ENCODE measurements around the gene CTIF. TPM values are rescaled to one million over a fixed set of nuclear protein-coding genes. Genes with fewer than 3 reads are reported as not detected.

The CTIF gene
- total RNA-seq, 4 donors from 2014 or later = 14.1 to 78.2 (median 18.4) TPM

DNA sequence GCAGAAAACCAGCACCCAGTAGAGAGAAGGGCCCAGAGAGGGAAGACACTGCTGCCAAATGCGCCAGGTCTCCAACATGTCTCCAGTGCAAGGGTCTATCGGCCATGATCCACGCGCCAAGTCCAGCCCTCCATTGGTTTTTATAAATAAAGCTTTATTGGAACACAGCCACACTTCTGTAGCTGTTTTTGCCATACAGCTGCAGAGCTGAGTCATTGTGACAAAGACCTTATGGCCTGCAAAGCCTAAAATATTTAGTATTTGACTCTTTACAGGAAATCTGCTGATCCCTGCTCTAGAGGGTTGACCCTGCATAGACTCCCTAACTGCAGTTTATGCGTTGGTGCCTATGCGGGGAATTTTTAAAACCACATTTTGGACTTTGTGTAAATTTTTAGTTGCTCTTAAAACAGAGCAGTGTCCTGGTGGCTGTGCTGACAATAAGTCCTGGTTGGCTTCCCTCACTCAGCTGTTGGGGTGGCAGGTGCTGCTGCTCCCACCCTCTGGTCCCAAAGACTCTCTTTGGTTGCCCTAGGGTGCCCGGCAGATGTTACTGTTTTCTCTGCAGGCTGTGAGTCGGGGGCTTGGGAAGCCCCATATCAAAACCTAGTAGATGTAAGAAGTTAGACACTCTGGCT lies 154.9 kb downstream of the CTIF start:
- DNase-seq = no peak
- 90 to 97% methylated on average over 5 to 8 of the region's 8 CpGs for WGBS, 2 donors (ENCODE audit: low coverage in 1 of 2)
- Histone ChIP-seq H3K36me3 (no peaks in the 10 kb centered on the region), H3K9me3 (no peaks in the 10 kb centered on the region), H3K27ac (no peak overlapping the region), H3K27me3 (no peaks in the 10 kb centered on the region), H3K4me3 (no peak overlapping the region), H3K4me1 (no peaks in the 10 kb centered on the region)
- intact Hi-C loops (cut with DNase I; ENCODE audit: low total_unique reads) = no loop called here
- in situ Hi-C loops (cut with MboI; ENCODE audit: low pct_ligation_motif_present in 1 of 4, low pct_unique_long_range_greater_than_20kb in 1 of 4, low sequenced_read_pairs in 3 of 4) = loop anchor here in 3 of 4 donors (25.0 kb wide), 3 partner anchors 219 to 744 kb away; no protein-coding TSS in a partner anchor
- no peak for TF ChIP-seq POLR2A (IDR thresholded peaks at IDR 0.05)

DNA sequence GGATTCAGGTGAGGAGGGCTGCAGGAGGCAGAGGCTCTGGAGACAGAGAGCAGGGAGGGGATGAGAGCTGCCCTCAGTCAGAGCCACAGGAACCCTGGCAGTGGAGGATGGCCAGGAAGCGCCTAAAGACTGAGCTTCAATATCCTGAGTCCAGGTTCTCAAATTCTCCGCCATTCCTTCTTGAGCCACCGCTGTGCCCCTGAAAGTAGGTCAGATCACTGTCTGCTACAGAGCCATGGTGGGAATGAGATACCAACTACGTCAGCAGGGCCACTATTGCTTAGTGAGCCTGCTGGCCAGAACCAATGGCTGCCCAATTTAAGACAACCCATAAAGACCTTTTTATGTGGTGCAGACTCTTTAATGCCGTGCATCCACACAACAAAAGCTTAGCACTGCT lies 155.5 kb downstream of the CTIF start:
- in situ Hi-C loops (cut with MboI; ENCODE audit: low pct_ligation_motif_present in 1 of 4, low pct_unique_long_range_greater_than_20kb in 1 of 4, low sequenced_read_pairs in 3 of 4) (loop anchor here in 3 of 4 donors (25.0 kb wide), 3 partner anchors 218 to 743 kb away; no protein-coding TSS in a partner anchor), intact Hi-C loops (cut with DNase I; ENCODE audit: low total_unique reads) (no loop called here)
- Histone ChIP-seq H3K9me3 (no peaks in the 10 kb centered on the region), H3K4me3 (no peak overlapping the region), H3K27me3 (no peaks in the 10 kb centered on the region), H3K36me3 (no peaks in the 10 kb centered on the region), H3K4me1 (no peaks in the 10 kb centered on the region), H3K27ac (no peak overlapping the region)
- WGBS, 2 donors (ENCODE audit: low coverage in 1 of 2) = 95 to 100% methylated on average over 1 to 5 of the region's 5 CpGs
- TF ChIP-seq POLR2A (IDR thresholded peaks at IDR 0.05) (no peak), POLR2AphosphoS5 (IDR thresholded peaks at IDR 0.05) (no peak), EP300 (IDR thresholded peaks at IDR 0.05; ENCODE audit: low read depth) (no peak)
- TF ChIP-seq, protein P1, sequence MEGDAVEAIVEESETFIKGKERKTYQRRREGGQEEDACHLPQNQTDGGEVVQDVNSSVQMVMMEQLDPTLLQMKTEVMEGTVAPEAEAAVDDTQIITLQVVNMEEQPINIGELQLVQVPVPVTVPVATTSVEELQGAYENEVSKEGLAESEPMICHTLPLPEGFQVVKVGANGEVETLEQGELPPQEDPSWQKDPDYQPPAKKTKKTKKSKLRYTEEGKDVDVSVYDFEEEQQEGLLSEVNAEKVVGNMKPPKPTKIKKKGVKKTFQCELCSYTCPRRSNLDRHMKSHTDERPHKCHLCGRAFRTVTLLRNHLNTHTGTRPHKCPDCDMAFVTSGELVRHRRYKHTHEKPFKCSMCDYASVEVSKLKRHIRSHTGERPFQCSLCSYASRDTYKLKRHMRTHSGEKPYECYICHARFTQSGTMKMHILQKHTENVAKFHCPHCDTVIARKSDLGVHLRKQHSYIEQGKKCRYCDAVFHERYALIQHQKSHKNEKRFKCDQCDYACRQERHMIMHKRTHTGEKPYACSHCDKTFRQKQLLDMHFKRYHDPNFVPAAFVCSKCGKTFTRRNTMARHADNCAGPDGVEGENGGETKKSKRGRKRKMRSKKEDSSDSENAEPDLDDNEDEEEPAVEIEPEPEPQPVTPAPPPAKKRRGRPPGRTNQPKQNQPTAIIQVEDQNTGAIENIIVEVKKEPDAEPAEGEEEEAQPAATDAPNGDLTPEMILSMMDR (IDR thresholded peaks at IDR 0.05) = no peak
- DNase-seq = no peak

DNA sequence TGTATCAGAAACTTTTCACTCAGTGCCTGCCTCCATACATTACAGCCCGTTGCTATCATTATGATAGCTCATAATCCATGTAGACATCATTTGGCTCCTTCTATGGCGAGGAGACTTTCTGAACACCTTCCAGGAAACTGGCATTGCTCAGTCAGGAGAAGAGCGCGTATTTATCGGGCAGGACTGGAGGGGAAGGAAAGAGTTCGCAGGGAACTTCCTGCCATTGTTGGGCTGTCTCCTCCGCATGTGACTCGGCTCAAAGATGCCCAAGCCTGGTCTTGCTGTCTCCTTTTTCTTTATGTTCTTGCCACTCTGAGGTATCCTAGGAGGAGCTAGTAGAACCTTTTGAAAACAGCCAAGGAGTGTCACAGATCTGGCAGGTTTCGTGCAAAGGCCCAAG lies 156.8 kb downstream of the CTIF start:
- H3K27me3 ChIP-seq = no peaks in the 10 kb centered on the region
- in situ Hi-C loops (cut with MboI; ENCODE audit: low pct_ligation_motif_present in 1 of 4, low pct_unique_long_range_greater_than_20kb in 1 of 4, low sequenced_read_pairs in 3 of 4) (loop anchor here in 3 of 4 donors (25.0 kb wide), 3 partner anchors 217 to 742 kb away; no protein-coding TSS in a partner anchor), intact Hi-C loops (cut with DNase I; ENCODE audit: low total_unique reads) (no loop called here)
- 85 to 93% methylated on average over 9 of the region's 9 CpGs for WGBS, 2 donors (ENCODE audit: low coverage in 1 of 2)
- no peak for DNase-seq
- no peaks in the 10 kb centered on the region for H3K36me3 ChIP-seq
- no peak for TF ChIP-seq POLR2AphosphoS5 (IDR thresholded peaks at IDR 0.05)
- no peak for TF ChIP-seq EP300 (IDR thresholded peaks at IDR 0.05; ENCODE audit: low read depth)
- TF ChIP-seq POLR2A (IDR thresholded peaks at IDR 0.05) = no peak
- TF ChIP-seq, protein P1 (IDR thresholded peaks at IDR 0.05) = no peak
- no peak overlapping the region for H3K4me3 ChIP-seq
- no peaks in the 10 kb centered on the region for H3K4me1 ChIP-seq
- no peak overlapping the region for H3K27ac ChIP-seq
- H3K9me3 ChIP-seq = no peaks in the 10 kb centered on the region

DNA sequence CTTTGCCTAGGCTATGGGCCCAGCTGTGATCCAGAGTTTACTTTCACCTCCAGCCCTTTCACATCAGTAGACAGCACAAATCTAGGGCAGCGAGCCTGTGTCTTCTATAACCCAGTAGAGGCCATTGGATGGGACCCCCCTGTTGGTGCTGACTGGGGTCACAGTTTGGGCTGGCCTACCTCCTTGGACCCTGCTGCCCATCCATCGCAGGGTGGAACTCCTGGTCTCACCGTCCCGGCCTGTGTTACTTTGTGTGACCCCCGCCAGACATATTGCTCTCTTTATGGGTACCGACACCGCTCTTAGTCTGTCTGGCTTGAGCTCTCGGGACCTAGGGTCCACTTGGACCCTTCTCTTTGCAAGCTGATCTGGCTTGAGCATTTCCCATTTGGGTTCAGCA lies 157.4 kb downstream of the CTIF start:
- H3K9me3 ChIP-seq = no peaks in the 10 kb centered on the region
- no peak overlapping the region for H3K4me3 ChIP-seq
- intact Hi-C loops (cut with DNase I; ENCODE audit: low total_unique reads) (no loop called here), in situ Hi-C loops (cut with MboI; ENCODE audit: low pct_ligation_motif_present in 1 of 4, low pct_unique_long_range_greater_than_20kb in 1 of 4, low sequenced_read_pairs in 3 of 4) (loop anchor here in 3 of 4 donors (25.0 kb wide), 3 partner anchors 216 to 741 kb away; no protein-coding TSS in a partner anchor)
- H3K27me3 ChIP-seq = no peaks in the 10 kb centered on the region
- no peak for DNase-seq
- no peaks in the 10 kb centered on the region for H3K36me3 ChIP-seq
- WGBS, 2 donors (ENCODE audit: low coverage in 1 of 2) = 93% methylated on average over 3 to 8 of the region's 8 CpGs
- no peaks in the 10 kb centered on the region for H3K4me1 ChIP-seq
- TF ChIP-seq, protein P1 (IDR thresholded peaks at IDR 0.05) = no peak
- TF ChIP-seq POLR2AphosphoS5 (IDR thresholded peaks at IDR 0.05) (no peak), EP300 (IDR thresholded peaks at IDR 0.05; ENCODE audit: low read depth) (no peak), POLR2A (IDR thresholded peaks at IDR 0.05) (no peak)
- no peak overlapping the region for H3K27ac ChIP-seq

Measured in transverse colon (tissue), 4 donors.